Nephron progenitor cell (in vitro differentiated cells): Measurements from ENCODE around the gene CCDC197.

Source experiments
- DNase-seq: peaks from one replicate; pipeline ENCODE4 v3.0.0; 2021
- H3K27ac Mint-ChIP-seq: 2 replicates; pipeline ENCODE4 v1.8.0; 2021; ENCODE audit warnings: mild to moderate bottlenecking, moderate library complexity, mixed read lengths
- H3K27me3 Mint-ChIP-seq: 2 replicates; pipeline ENCODE4 v1.8.0; 2021; ENCODE audit warnings: mild to moderate bottlenecking, low read depth, mixed read lengths; ENCODE audit not compliant: poor library complexity
- H3K36me3 Mint-ChIP-seq: 2 replicates; pipeline ENCODE4 v1.8.0; 2021; ENCODE audit warnings: low read depth, mixed read lengths
- H3K4me1 Mint-ChIP-seq: 2 replicates; pipeline ENCODE4 v1.8.0; 2021; ENCODE audit warnings: mixed read lengths
- H3K4me3 Mint-ChIP-seq: 2 replicates; pipeline ENCODE4 v1.8.0; 2021; ENCODE audit warnings: mild to moderate bottlenecking, moderate library complexity, mixed read lengths
- H3K9me3 Mint-ChIP-seq: 2 replicates; pipeline ENCODE4 v1.8.0; 2021; ENCODE audit warnings: mild to moderate bottlenecking, moderate library complexity, mixed read lengths
- TF ChIP-seq, protein P1 (sequence below): fragments of 200-600 bp; sonication (generic); IDR thresholded peaks from 2 replicates; pipeline ENCODE4 v1.5.0; 2021; ENCODE audit warnings: antibody characterized with exemption

The CCDC197 gene

DNA sequence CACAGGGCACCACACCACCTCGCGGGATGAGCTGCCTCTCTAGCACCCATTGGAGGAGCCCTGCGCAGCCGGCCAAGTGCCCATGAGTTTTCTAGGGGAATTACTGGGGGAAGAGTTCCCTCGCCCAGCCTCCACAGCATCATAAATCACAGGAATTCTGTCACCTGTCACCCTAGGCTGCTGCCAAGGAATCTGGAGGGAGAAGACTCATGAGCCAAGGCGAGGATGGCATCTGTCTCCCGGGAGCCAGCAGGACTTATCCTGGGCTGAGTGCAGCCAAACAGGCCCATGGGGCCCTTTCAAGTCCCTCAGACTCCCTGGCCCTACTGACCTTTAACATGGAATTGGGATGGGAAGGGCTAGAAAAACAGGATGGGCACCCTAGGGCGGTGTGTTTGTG is 21.2 kb downstream of the CCDC197 start:
- no peaks in the 10 kb centered on the region for H3K36me3 Mint-ChIP-seq
- no peaks in the 10 kb centered on the region for H3K9me3 Mint-ChIP-seq
- TF ChIP-seq, protein P1, sequence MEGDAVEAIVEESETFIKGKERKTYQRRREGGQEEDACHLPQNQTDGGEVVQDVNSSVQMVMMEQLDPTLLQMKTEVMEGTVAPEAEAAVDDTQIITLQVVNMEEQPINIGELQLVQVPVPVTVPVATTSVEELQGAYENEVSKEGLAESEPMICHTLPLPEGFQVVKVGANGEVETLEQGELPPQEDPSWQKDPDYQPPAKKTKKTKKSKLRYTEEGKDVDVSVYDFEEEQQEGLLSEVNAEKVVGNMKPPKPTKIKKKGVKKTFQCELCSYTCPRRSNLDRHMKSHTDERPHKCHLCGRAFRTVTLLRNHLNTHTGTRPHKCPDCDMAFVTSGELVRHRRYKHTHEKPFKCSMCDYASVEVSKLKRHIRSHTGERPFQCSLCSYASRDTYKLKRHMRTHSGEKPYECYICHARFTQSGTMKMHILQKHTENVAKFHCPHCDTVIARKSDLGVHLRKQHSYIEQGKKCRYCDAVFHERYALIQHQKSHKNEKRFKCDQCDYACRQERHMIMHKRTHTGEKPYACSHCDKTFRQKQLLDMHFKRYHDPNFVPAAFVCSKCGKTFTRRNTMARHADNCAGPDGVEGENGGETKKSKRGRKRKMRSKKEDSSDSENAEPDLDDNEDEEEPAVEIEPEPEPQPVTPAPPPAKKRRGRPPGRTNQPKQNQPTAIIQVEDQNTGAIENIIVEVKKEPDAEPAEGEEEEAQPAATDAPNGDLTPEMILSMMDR, result no peak
- H3K4me1 Mint-ChIP-seq, result peaks cover 56% of the 10 kb centered on the region
- H3K27ac Mint-ChIP-seq, result no peak overlapping the region
- no peak overlapping the region for H3K4me3 Mint-ChIP-seq
- DNase-seq, result no peak
- peaks cover 23% of the 10 kb centered on the region for H3K27me3 Mint-ChIP-seq

DNA sequence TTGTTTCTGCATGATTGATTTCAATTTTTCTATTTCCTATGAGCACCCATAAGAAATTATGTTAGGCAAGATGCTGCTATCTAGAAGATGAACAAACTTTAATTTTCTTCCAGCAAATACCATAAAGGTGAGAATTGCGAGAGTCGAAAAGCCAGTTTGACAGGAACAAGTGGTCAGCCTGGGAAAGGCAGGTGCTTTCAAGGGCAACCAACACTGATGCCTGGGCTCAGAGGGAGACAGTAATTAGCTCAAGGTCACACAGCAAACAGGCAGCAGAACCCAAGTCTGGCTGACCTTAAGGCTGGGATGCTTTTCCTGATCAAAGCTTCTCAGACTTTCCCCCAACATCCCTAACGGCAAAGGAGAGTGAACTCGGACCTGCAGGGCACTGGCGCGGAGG is 22.2 kb downstream of the CCDC197 start:
- H3K27ac Mint-ChIP-seq, result no peak overlapping the region
- H3K27me3 Mint-ChIP-seq, result peaks cover 23% of the 10 kb centered on the region
- no peaks in the 10 kb centered on the region for H3K9me3 Mint-ChIP-seq
- peaks cover 55% of the 10 kb centered on the region for H3K4me1 Mint-ChIP-seq
- no peaks in the 10 kb centered on the region for H3K36me3 Mint-ChIP-seq
- no peak for DNase-seq
- TF ChIP-seq, protein P1, result no peak
- H3K4me3 Mint-ChIP-seq, result no peak overlapping the region

DNA sequence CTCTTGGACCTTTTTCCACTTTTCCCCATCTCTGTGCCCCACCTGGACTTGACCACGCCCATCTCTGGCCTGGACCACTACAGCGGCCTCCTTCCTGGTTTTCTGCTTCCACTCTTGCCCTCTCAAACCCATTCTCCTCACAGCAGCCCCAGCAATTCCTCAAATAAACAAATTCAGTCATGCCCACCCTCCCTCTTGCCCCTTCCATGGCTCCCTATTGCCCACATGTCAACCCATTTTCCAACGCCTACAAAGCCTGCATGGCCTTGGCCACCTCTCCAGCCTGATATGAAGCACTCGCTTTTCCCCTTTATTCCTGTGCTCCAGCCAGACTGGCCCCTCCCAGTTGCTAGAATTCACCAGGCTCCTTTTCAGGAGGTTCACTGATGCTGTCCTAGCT is 23.2 kb downstream of the CCDC197 start:
- no peaks in the 10 kb centered on the region for H3K36me3 Mint-ChIP-seq
- DNase-seq, result no peak
- TF ChIP-seq, protein P1, result no peak
- H3K27me3 Mint-ChIP-seq, result peaks cover 20% of the 10 kb centered on the region
- peaks cover 51% of the 10 kb centered on the region for H3K4me1 Mint-ChIP-seq
- H3K9me3 Mint-ChIP-seq, result no peaks in the 10 kb centered on the region
- peak overlapping the region; percentile 18 for H3K4me3 Mint-ChIP-seq
- no peak overlapping the region for H3K27ac Mint-ChIP-seq

DNA sequence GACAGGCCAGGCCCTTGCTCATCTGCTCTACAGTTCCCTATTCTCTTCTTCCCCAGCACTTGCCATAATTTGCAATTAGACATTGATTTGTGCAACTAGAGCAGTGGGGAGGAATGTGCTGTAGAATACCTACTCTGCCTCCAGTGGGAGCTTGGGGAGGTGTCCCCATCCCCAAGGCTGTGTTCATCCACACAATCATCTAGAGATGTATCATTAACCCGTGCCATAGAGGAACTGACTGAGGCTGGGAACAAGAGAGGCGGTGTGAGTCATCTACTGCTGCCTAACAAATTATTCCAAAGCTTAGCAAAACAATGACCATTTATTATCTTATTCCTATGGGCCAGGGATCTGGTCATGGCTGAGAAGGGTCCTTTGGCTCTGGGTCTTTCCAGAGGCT is 23.9 kb downstream of the CCDC197 start:
- DNase-seq, result no peak
- H3K9me3 Mint-ChIP-seq, result no peaks in the 10 kb centered on the region
- peaks cover 54% of the 10 kb centered on the region for H3K4me1 Mint-ChIP-seq
- no peak overlapping the region for H3K4me3 Mint-ChIP-seq
- TF ChIP-seq, protein P1, result no peak
- no peak overlapping the region for H3K27ac Mint-ChIP-seq
- H3K27me3 Mint-ChIP-seq, result peaks cover 17% of the 10 kb centered on the region
- no peaks in the 10 kb centered on the region for H3K36me3 Mint-ChIP-seq

DNA sequence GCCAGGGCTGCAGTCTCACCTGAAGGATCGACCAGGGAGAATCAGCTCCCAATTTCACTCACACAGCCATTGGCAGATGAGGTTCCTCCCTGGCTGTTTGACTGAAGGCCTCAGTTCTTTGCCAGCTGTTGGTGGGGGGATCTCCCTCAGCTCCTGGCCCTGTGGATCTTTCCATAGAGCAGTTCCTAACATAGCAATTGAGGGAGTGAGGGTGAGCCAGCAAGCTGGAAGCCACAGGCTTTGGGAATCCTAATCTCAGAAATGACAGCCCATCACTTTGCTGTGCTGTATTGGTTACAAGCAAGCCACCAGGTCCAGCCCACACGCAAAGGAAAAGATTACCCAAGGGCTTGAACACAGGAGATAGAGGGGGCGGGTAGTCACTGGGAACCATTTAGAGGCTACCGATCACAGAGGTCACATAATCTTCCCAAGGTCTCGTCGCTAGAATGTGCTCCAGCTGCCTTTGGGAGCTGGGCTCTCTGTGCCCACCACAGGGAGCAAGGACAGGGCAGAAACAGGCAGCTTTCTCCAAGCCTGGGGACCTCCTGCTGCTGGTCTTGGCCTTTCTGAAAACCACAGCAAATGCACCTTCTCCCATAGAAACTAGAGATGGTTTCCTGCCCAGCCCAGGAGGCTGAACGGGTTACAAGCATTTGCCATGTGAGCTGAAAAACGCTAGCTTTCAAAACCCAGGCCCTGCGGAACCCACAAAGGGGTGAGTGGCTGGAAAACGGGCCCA is 24.5 kb downstream of the CCDC197 start:
- DNase-seq, result no peak
- Mint-ChIP-seq H3K36me3 (no peaks in the 10 kb centered on the region), H3K27ac (no peak overlapping the region), H3K9me3 (no peaks in the 10 kb centered on the region), H3K27me3 (peaks cover 16% of the 10 kb centered on the region), H3K4me1 (peaks cover 55% of the 10 kb centered on the region), H3K4me3 (no peak overlapping the region)
- TF ChIP-seq, protein P1, result no peak
